Measurements from ENCODE around the gene MARCHF9.
"Not testable (repeated sequence)": the region's sequence is repeated elsewhere in the genome, so short reads cannot be mapped to it uniquely, and the experiment has no call there.

Gene MARCHF9

DNA sequence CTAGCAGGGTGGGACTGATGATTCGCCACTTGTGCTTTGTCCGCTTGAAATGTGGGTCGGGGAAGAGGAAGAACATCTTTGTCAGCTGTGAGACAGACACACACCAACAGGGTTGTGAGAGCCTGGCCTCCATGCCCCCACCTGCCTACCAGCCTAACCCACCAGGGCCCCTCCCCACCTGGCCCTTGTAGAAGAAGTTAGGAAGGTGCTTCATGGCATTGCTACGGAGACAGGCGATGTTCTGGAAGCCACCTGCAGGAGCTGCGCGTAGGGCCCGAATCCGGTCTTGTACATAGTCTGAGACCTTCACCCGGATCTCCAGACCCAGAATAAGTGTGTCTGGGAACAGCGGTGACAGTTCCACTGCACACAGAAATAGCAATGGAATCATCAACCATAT is 14.7 kb downstream of the MARCHF9 start:
- no peak for DNase-seq (ENCODE audit: low read depth, low spot score)

DNA sequence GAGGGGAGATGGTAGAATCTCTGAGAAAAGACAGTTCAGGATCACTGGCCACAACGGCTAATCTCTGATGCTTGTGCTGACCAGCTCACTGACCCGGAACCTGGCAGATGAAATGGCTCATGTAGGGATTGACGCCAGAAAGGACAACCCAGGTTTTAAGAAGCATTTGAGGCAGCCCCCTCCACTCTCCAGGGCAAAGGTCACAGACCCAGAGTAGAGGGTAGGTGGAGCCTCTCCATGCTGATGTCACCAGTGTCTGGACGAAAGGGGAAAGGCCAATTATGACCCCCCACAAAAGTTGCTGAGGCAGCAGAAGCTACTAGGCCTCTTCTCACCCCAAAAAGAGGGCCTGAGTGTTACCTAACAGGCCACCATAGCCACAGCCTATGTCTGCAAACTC is 15.8 kb downstream of the MARCHF9 start:
- DNase-seq (ENCODE audit: low read depth, low spot score) = no peak

DNA sequence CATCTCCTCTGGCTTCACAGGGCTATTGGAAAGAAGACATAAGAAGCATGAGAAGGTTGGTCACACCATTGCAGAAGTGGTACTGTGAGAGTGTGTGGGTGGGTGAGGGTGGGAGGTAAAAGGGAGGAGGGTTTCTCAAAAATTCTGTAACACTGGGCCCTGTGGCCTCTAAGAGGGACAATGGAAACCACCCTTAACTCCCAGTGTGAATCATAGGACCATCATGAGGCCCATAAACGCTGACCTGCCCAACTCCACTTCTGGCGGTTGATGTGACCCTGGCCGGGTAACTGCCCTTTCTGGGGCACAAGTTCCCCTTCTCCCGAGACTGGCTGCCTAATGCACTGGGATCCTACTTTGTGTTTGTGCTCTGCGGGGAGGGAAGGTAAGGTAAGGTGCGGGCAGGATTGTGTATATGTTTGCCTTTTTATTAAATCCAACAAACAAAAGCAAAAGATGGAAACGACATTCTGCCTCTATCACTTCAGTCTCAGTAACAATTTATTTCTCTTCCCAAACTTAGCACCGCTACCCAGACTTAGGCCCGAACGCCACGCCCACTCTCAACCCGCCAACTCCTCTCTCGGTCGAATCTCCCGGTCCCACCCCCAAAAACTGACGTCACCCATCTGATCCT is 16.5 kb downstream of the MARCHF9 start:
- peak; percentile 62 for DNase-seq (ENCODE audit: low read depth, low spot score)

DNA sequence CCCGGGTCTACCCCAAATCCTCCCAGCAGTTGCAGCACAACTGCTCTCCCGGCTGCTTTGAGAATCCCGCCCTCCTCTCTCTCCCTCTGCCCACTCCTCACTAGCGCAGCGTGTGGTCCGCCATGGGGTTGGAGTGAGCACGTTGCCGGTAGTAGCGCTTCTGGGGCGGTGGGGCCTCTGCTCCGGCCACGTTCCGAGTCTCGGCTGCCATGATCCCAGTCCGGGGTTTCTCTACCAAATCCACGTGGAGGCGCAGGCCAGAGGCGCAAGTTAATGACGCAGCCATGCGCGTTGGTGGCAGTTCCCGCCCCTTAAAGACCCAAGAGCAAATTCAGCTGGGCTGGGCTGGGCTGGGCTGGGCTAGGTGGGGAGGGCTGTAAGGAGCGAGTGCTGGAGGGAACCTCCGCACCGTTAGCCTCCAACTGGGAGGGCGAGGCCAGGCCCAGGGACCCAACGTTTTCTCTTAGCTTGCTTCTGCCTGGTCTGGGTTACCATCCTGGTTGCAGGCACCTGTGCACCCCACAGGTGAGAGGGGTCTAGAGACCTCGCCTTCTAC is 17.0 kb downstream of the MARCHF9 start, which contains the start of gene METTL1:
Gene METTL1 (minus strand): TSS at position 233 of the 556 bp plus-strand sequence. CDS start 22 bp downstream, at position 211.
- DNase-seq (ENCODE audit: low read depth, low spot score) = peak; percentile 87

DNA sequence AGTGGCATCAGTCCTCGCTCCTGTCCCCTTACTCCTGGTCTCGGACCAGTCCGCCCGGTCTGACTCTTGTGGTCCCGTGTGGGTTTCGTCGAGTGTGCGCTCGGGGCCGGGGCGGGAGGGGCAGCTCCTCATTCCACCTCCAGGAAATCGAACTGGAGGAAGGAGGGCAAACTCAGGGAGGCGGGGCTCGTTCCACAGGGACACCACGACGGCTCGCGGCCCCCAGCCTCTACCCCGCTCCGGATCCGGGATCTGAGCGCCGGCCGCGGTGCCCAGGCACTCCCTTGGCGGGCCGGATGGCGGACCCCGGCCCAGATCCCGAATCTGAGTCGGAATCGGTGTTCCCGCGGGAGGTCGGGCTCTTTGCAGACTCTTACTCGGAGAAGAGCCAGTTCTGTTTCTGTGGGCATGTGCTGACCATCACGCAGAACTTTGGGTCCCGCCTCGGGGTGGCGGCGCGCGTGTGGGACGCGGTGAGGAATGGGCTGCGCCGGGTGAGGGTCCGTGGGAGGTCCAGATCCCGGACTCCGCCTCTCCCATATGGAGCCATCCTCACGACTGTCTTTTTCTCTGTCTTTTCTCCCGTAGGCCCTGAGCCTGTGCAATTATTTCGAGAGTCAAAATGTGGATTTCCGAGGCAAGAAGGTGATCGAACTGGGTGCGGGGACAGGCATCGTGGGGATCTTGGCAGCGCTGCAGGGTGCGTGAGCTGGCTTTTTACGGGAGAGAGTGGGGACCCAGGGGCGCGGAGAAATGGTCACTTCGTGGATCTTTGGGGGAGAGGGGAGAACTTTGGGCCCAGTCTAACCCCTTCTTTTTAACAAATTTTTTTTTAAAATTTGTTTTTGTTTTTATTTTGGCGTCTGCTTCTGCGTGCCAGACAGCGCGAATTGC is 17.8 kb downstream of the MARCHF9 start, which contains the start of gene EEF1AKMT3:
Gene EEF1AKMT3 (plus strand): TSS at position 186 of the 894 bp plus-strand sequence. CDS start 111 bp downstream, at position 297.
- DNase-seq (ENCODE audit: low read depth, low spot score) = no peak

DNA sequence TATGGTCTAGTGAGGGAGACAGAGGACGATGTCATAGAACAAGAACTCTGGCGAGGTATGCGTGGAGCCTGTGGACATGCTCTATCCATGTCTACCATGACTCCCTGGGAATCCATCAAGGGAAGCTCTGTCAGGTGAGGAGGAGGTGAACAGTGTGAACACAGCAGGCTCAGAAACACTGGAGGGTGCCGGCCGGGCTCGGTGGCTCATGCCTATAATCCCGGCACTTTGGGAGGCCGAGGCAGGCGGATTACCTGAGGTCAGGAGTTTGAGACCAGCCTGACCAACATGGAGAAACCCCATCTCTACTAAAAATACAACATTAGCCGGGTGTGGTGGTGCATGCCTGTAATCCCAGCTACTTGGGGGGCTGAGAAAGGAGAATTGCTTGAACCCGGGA is 19.7 kb downstream of the MARCHF9 start:
- not testable (repeated sequence) for DNase-seq (ENCODE audit: low read depth, low spot score)

DNA sequence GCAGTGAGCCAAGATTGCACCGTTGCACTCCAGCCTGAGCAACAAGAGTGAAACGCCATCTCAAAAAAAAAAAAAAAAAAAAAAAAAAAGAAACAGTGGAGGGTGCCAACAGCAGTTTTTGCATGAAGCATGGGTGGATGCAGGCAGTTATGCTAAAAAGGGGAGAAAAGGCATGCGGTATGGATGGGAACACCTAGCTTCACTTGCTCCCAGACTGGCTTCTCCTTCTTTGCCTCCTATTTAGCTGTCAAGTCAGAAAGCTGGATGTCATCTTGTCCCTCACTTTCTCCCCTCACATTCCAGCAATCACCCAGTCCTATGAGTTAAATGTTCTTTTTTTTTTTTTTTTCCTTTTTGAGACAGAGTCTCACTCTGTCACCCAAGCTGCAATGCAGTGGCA is 20.1 kb downstream of the MARCHF9 start:
- no peak for DNase-seq (ENCODE audit: low read depth, low spot score)

DNA sequence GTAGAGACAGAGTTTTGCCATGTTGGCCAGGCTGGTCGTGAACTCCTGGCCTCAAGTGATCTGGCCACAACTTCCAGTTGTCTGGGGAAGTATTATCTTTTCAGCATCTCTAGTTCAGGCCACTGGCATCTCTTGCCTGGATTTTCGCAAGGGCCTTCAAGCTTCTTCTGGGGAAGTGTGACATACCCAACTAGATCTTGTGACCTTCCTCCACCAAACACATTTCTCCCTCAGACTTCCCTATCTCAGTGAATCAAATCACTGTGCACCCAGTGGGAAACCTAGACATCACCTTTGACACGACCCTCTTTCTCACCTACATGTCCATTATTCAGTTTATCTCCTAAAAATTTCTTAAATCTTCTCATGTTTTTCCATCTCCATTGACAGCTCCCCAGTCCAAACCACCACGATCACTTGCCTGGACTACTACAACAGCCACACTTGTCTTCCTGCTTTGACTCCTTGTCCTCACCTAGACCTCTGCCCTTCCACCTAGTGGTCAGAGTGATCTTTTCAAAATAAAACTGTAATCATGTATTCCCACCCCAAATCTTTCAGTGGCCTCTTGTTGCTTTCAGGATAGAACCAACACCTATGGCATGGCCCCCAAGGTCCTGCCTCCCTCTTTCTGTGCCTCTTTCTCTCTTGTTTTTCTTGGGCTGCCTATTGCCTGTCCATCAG is 20.8 kb downstream of the MARCHF9 start:
- no peak for DNase-seq (ENCODE audit: low read depth, low spot score)

DNA sequence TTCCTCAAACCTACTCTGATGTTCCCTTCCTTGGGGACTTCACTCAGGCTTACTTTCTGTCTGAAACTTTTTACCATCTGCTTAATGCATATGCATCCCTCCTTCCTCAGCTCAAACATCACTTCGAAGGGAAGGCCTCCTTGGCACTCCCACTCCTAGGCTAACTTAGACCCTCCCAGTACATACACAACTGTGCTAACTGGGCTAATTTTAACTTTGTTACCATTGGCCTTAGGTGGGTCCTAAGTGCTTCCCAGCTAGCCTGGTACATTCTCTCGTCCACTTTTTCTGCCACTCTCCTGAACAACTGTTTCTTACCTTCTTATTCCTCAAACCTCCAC is 21.3 kb downstream of the MARCHF9 start:
- no peak for DNase-seq (ENCODE audit: low read depth, low spot score)

DNA sequence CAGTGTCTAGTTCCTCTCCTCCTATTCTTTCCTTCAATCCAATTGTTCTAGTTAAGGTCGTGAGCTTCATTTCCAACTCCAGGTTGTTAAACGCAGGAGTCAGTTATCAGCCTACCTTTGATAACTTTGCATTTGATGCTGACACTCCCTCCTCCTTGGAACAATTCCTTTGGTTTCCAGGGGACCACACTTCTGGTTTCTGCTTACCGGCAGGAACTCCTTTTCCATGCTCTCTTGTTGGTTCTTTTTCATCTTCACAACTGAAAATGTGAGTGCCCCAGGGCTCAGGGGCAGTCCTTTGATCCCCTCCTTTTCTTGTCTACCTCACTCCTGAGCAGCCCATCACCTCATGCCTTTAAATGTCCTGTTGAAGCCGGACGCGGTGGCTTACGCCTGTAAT is 22.5 kb downstream of the MARCHF9 start:
- DNase-seq (ENCODE audit: low read depth, low spot score) = no peak

DNA sequence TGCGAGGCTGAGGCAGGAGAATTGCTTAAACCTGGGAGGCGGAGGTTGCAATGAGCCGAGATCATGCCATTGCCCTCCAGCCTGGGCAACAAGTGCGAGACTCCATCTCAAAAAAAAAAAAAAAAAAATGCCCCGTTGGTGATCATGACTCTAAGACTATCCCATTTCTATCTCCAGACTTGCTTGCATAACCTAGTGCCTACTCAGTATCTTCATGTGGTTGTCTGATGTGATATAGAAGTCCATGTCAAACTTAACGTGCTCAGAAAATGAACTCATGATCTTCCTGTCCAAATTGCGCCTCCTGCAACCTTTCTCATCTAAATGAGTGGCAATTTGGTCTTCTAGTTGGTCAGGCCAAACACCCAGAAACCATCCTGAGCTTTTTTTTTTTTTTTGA is 23.0 kb downstream of the MARCHF9 start:
- DNase-seq (ENCODE audit: low read depth, low spot score) = no peak

DNA sequence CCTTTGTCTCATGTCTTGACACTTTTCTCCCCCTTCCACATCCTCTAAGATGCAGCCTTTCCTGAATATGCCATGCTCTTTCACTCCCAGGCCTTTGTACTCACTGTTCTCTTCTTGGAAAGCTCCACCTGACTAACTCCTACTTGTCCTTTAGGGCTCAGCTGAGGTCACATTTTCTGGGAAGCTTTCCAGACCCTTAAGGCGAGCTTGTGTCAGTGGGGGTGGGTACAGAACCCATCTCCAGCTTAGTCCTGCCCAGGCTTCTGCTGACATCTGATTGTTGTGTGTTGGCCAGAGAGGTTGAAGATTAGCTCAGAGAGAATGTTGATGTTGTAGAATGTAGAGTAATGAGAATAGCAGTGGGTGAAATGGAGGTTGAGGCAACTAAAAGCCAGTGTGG is 24.8 kb downstream of the MARCHF9 start:
- no peak for DNase-seq (ENCODE audit: low read depth, low spot score)

DNA sequence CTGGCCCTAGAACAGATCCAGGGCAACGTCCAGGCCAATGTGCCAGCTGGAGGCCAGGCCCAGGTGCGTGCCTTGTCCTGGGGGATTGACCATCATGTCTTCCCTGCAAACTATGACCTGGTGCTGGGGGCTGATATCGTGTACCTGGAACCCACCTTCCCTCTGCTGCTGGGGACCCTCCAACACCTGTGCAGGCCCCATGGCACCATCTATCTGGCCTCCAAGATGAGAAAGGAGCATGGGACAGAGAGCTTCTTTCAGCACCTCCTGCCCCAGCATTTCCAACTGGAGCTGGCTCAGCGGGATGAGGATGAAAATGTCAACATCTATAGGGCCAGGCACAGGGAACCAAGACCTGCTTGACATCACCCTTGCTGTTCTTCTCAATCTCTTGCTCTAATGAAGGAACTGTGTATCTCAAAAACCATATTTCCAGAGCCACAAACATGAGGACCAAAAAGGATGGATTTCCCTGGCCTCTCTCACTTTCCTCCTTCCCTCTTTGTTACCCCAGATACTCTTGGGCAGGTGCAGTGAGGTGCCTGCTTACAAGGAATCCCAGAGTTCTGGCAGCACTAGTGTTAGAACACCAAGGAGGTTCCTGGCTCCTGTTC is 25.5 kb downstream of the MARCHF9 start:
- DNase-seq (ENCODE audit: low read depth, low spot score) = no peak

DNA sequence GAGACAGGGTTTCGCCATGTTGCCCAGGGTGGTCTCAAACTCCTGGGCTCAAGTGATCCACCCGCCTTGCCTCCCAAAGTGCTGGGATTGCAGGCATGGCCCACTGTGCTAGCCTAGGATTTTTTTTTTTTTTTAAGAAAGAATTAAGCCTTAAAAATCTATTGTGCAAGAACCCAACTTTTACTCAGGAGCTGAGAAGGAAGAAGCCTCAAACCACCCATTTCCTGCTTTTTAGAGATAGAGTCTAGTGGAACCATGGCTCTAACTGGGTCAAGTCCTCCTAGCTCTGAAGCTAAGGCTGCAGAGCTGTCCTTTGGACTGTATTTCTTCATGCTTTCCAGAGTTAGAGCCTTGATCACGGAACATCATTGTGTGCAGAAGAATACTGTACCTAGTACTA is 26.3 kb downstream of the MARCHF9 start:
- no peak for DNase-seq (ENCODE audit: low read depth, low spot score)

DNA sequence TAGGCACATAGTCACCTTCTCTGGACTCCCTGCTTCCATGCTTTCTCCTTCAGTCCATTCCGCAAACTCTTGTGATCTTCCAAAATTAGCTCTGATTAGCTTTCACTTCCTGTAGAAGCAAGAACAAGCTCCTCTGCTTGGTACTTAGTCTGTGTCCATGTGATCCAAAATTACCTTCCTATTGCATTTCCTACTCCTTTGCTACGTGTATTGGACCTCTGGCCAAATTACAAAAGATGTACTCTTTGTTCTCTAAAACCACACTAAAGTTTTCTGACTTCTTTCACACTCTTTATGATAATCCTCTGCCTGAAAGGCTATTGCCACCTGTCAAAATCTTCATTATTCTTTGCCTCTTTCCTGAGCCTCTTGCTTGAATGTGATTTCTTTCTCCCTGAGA is 26.9 kb downstream of the MARCHF9 start:
- DNase-seq (ENCODE audit: low read depth, low spot score) = no peak

DNA sequence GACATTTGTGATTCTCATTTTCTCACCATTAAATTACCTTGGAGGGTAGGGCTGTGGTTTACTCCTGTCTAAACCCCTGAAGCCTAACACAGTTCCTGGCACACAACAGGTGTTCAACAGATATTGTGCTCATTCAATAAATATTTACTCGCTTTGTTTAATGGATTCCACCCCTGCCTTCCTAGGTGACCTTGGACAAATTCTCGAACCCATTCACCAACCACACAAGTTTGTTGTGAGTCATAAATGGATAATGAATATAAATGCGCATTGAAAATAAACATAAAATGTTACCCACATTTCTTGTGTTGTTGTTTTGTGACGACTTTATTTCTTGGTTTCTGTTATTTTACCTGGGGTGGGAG is 27.3 kb downstream of the MARCHF9 start:
- no peak for DNase-seq (ENCODE audit: low read depth, low spot score)

DNA sequence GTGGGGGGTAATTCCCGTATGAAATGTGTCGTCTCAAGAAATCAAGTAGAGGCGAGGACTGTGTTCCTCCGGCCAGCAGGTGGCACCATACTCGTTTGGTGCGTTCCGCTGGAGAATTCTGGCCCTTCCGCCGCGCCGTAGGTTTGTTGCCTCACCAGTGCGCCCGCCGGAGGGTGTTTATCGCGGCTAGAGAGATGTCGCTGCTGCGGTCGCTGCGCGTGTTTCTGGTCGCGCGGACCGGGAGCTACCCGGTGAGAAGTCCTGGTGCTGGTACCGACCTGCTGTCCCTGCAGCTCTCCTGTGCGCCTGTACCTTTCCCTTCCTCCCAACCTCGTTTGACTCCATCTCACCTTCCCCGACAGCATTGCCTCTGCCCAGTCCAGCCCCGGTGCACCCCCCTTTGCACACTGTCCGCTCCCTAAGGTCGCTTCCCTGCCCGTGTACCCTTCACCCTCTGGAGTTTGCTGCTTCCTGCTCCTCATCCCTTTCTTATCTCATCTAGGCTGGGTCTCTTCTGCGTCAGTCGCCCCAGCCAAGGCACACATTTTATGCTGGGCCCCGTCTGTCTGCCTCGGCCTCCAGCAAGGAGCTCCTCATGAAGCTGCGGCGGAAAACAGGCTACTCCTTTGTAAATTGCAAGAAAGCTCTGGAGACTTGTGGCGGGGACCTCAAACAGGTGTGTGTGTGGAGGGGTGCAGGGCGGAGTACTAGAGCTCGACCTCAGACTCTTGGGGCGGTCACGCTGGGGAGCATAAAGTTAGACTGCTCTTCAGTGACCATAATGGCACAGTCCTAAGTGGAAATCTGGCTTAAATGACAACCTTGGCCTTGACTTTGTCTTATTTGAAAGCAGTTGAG is 27.9 kb downstream of the MARCHF9 start, which contains the start of gene TSFM:
Gene TSFM (plus strand): TSS at position 180 of the 858 bp plus-strand sequence. CDS start 15 bp downstream, at position 195.
- DNase-seq (ENCODE audit: low read depth, low spot score) = peak; percentile 97

DNA sequence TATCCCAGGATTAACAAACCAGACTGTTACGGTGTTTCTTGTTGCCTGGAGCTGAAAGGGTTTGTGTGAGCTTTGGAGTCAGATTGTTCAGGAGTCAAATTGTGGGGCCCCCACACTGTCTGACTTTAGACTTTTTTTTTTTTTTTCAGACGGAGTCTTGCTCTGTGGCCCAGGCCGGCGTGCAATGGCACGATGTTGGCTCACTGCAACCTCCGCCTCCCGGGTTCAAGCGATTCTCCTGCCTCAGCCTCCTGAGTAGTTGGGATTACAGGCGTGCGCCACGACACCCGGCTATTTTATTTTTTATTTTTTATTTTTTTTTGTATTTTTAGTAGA is 28.5 kb downstream of the MARCHF9 start:
- no peak for DNase-seq (ENCODE audit: low read depth, low spot score)

DNA sequence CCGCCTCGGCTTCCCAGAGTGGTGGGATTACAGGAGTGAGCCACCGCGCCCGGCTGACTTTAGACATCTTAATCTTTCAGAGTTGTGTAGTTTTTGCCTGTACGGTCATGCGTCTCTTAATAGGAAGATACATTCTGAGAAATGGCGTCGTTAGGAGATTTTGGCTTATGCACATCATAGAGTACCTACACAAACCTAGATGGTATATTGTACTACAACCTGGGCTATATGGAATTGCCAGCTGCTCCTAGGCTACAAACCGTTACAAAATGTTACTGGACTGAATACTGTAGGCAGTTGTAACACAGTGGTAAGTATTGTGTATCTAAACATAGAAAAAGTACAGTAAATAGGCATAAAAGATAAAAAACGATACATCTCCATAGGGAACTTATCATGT is 29.0 kb downstream of the MARCHF9 start:
- no peak for DNase-seq (ENCODE audit: low read depth, low spot score)

DNA sequence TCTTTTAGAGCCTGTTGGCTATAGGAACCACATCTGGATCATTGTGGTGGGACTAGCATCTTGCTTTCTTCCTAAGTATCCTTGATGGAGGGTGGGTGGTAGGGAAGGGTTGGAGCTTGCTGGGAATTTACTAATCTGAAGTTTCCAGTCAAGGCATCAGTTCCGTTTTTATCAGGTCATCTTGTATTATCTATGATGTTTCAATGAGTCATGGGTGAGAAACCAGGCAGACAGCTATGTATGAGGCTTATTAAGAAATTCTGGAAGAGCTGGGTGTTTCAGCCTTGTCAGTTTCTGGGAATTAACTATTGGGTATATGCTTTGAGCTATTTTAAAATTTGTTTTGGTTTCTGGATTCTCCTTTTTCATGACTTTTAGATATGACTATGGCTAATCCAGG is 39.0 kb downstream of the MARCHF9 start:
- no peak for DNase-seq (ENCODE audit: low read depth, low spot score)

DNA sequence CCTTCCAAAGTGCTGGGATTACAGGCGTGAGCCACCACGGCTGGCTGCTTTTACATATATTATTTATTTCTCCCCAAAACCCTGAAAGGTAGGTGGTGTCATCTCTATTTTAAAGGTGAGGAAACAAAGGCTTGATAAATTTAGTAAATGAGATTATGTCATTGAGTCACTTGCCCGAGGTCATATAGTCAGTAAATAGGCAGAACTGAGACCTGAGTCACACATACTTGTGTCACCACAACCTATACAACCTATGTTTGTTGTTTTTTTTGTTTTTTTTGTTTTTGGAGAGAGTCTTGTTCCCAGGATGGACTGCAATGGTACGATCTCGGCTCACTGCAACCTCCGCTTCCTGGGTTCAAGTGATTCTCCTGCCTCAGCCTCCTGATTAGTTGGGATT is 40.5 kb downstream of the MARCHF9 start:
- DNase-seq (ENCODE audit: low read depth, low spot score) = no peak

All from activated CD4-positive, CD25-positive, alpha-beta regulatory T cell treated with anti-CD3 and anti-CD28 coated beads, Interleukin-2, amount 50 U/mL, for 16 hours (primary cell).